Glutamatergic neuron (in vitro differentiated cells): Measurements from ENCODE around the gene ZG16B. TPM values are rescaled to one million over a fixed set of nuclear protein-coding genes. Genes with fewer than 3 reads are reported as not detected.

Source experiments
- DNase-seq: peaks from one replicate; pipeline ENCODE4 v3.0.0; 2022
- H3K27ac Mint-ChIP-seq: one replicate; pipeline ENCODE4 v1.8.0; 2020; ENCODE audit warnings: mild to moderate bottlenecking, mixed read lengths, inconsistent platforms; ENCODE audit not compliant: unreplicated experiment
- H3K27me3 Mint-ChIP-seq: one replicate; pipeline ENCODE4 v1.8.0; 2020; ENCODE audit warnings: mild to moderate bottlenecking, moderate library complexity, mixed read lengths, inconsistent platforms; ENCODE audit not compliant: unreplicated experiment
- H3K36me3 Mint-ChIP-seq: one replicate; pipeline ENCODE4 v1.8.0; 2020; ENCODE audit warnings: mild to moderate bottlenecking, mixed read lengths, inconsistent platforms; ENCODE audit not compliant: unreplicated experiment
- H3K4me1 Mint-ChIP-seq: one replicate; pipeline ENCODE4 v1.8.0; 2020; ENCODE audit warnings: mild to moderate bottlenecking, low read depth, mixed read lengths, inconsistent platforms; ENCODE audit not compliant: unreplicated experiment
- H3K4me3 Mint-ChIP-seq: one replicate; pipeline ENCODE4 v1.8.0; 2020; ENCODE audit warnings: mild to moderate bottlenecking, mixed read lengths, inconsistent platforms; ENCODE audit not compliant: unreplicated experiment
- H3K9me3 Mint-ChIP-seq: one replicate; pipeline ENCODE4 v1.8.0; 2020; ENCODE audit warnings: mild to moderate bottlenecking, moderate library complexity, mixed read lengths, inconsistent platforms; ENCODE audit not compliant: unreplicated experiment
- total RNA-seq: library from RNA; stranded (reverse); fragmentation: NEBNext Ultra II Directional; extraction: Animal tissue kit (Norgen Biotek cat#: 25700); gene quantifications from one replicate; pipeline ENCODE4 v1.2.1, GENCODE V29; 2021; ENCODE audit not compliant: unreplicated experiment
- TF ChIP-seq, protein P1 (sequence below): fragments of 200-600 bp; sonication (generic); IDR thresholded peaks from one replicate; pipeline ENCODE4 v1.5.0; 2021; ENCODE audit not compliant: partially characterized antibody, unreplicated experiment

ZG16B gene
- total RNA-seq, 1 donor from 2014 or later = not detected

DNA sequence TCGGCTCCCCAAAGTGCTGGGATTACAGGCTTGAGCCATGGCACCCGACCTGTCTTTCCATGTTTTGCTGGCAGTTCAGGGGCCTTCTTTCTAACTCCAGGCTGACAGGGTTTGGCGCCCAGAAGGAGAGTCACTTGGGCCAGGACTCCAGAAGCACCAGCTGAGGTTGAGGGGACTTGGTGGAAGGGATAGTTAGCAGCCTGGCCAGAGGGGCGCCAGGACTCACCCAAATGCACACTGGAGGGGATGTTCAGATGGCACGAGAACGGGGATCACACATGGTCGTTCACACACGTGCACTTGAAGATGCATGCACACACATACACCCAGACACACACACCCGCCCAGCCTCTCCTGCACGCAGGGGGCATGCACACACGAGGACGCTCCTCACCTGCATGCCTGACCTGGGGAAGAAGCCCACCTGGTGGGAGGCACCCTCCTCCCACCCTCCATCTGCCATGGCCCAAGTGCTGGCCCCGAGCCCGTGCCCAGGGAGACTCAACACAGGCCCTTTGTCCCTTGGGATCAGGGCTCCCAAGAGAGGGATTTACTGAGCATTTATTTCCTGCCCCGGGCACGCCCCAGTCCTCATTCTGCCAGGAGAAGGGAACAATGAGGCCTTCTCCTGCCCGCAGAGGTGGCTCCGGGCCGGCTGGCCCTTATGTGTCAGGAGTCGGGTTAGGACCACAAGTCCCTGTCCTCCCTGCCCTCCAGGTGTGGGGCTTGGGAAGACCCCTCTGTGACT is 15.4 kb upstream of the ZG16B start:
- Mint-ChIP-seq H3K27me3 (peaks cover 5% of the 10 kb centered on the region), H3K4me1 (peaks cover 3% of the 10 kb centered on the region), H3K4me3 (no peak overlapping the region), H3K36me3 (no peaks in the 10 kb centered on the region), H3K27ac (no peak overlapping the region), H3K9me3 (peaks cover 6% of the 10 kb centered on the region)
- TF ChIP-seq, protein P1, sequence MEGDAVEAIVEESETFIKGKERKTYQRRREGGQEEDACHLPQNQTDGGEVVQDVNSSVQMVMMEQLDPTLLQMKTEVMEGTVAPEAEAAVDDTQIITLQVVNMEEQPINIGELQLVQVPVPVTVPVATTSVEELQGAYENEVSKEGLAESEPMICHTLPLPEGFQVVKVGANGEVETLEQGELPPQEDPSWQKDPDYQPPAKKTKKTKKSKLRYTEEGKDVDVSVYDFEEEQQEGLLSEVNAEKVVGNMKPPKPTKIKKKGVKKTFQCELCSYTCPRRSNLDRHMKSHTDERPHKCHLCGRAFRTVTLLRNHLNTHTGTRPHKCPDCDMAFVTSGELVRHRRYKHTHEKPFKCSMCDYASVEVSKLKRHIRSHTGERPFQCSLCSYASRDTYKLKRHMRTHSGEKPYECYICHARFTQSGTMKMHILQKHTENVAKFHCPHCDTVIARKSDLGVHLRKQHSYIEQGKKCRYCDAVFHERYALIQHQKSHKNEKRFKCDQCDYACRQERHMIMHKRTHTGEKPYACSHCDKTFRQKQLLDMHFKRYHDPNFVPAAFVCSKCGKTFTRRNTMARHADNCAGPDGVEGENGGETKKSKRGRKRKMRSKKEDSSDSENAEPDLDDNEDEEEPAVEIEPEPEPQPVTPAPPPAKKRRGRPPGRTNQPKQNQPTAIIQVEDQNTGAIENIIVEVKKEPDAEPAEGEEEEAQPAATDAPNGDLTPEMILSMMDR = no peak
- no peak for DNase-seq

DNA sequence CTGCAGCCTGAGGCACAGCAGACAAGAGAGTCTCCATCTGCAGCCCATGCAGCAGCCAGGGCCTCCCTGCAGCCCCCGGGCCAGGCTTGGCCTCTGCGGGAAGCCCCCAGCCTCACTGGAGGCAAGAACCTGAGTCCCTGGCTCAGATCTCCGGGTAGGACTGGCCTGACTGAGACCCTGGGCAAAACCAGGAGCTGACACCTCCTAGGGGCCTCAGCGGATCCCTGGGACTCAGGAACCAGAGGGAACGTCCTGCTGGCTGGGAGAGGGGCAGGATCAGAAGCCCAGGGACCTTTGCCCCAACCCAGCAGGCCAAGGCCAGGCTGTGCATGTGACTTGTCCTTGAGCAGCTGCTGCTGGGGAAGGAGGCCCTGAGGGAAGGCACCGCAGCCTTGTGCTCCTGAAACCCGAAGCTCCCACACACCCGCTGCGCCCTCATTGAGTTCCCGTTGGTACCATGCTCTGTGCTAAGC is 14.8 kb upstream of the ZG16B start:
- H3K27me3 Mint-ChIP-seq = peaks cover 5% of the 10 kb centered on the region
- H3K9me3 Mint-ChIP-seq = peaks cover 4% of the 10 kb centered on the region
- DNase-seq = no peak
- H3K27ac Mint-ChIP-seq = no peak overlapping the region
- TF ChIP-seq, protein P1 = no peak
- no peaks in the 10 kb centered on the region for H3K36me3 Mint-ChIP-seq
- peaks cover 3% of the 10 kb centered on the region for H3K4me1 Mint-ChIP-seq
- H3K4me3 Mint-ChIP-seq = no peak overlapping the region

DNA sequence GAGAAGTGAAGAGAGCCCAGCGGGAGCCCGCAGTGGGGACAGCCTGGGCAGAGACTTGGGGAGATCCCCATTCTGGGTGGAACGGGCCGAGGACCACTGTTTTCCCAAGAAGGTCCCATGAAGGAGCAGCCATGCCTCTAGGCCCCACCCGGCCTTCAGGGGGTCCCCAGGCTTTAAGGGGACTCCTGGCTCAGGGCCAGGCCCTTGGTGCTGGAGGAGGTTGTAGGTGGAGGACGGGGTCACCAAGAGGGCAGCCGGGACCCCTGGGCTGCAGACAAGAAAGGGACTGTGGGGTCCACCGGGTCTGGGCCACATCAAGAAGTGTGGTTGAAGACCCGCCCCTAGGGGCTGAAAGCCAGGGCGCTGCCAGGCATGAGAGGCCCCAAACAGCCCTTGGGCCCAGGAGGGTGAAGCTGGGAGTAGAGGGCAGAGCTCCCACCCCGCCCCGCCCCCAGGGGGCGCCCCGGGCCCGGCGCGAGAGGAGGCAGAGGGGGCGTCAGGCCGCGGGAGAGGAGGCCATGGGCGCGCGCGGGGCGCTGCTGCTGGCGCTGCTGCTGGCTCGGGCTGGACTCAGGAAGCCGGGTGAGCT is 13.3 kb upstream of the ZG16B start, which contains the start of gene PRSS21:
Gene PRSS21, plus strand, starts transcription at position 487 of the 589 bp plus-strand sequence. Its CDS starts 32 bp downstream, at position 519.
- TF ChIP-seq, protein P1 = no peak
- H3K36me3 Mint-ChIP-seq = no peaks in the 10 kb centered on the region

DNA sequence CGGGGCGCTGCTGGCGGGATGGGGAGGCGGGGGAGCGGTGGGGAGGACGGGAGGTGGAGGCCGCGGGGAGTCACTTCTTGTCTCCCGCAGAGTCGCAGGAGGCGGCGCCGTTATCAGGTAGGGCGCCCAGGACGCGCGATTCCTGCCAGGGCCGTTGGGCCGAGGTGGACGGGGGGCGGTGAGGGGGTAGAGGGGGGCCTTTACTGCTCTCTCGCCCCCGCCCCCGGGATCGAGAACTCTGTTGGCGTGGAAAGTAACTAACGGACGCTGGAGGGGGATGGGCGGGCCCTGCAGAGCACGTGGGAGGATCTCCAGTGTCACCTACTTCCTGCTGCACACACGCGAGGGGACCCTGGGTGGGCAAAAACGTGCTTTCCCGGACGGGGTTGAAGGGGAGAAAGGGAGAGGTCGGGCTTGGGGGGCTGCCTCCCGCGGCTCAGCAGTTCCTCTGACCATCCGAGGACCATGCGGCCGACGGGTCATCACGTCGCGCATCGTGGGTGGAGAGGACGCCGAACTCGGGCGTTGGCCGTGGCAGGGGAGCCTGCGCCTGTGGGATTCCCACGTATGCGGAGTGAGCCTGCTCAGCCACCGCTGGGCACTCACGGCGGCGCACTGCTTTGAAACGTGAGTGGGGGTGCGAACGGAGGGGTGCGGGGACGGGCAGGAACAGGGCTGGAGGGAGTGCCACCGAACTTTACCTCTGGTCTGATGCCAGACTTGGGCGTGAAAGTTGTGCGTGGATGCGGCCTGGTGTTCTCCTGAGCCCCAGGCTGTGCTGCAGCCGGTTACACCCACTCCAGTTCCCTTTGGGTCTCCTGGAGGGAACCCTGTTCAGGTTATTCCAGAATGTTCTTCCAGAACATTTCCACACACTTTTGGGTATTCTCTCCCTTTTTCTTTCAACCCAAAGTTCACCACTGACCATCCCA is 12.5 kb upstream of the ZG16B start:
- no peak overlapping the region for H3K27ac Mint-ChIP-seq
- no peak for DNase-seq

More for the DNA sequence above, 13.3 kb upstream of the ZG16B start, which contains the start of gene PRSS21:
- no peak for DNase-seq
- no peak within 1 kb of the TSS for H3K27ac Mint-ChIP-seq
- peaks cover 7% of the 10 kb centered on the region for H3K27me3 Mint-ChIP-seq
- peaks cover 6% of the 10 kb centered on the region for H3K4me1 Mint-ChIP-seq
- H3K4me3 Mint-ChIP-seq = no peak within 1 kb of the TSS
- H3K9me3 Mint-ChIP-seq = peaks cover 4% of the 10 kb centered on the region

More for the DNA sequence above, 12.5 kb upstream of the ZG16B start:
- Mint-ChIP-seq H3K27me3 (peaks cover 5% of the 10 kb centered on the region), H3K4me3 (no peak overlapping the region), H3K36me3 (no peaks in the 10 kb centered on the region), H3K9me3 (peaks cover 4% of the 10 kb centered on the region), H3K4me1 (peaks cover 7% of the 10 kb centered on the region)
- TF ChIP-seq, protein P1 = no peak
